Measurements from ENCODE around the gene PRKN.

Gene PRKN

GRCh38 chr6:161446949-161447348 lies 1280.6 kb downstream of the PRKN start:
- H3K27ac ChIP-seq, result no peak overlapping the region
- H3K27me3 ChIP-seq (ENCODE audit: insufficient read depth, low read depth), result no peaks in the 10 kb centered on the region
- no peak overlapping the region for H2AFZ ChIP-seq (ENCODE audit: low read depth)
- no peaks in the 10 kb centered on the region for H3K4me1 ChIP-seq (ENCODE audit: low read depth, poor library complexity, severe bottlenecking)
- TF ChIP-seq CTCF (conservative IDR thresholded peaks at IDR 0.05; ENCODE audit: low read depth, low read length), result no peak
- no peaks in the 10 kb centered on the region for H3K36me3 ChIP-seq (ENCODE audit: insufficient read depth)
- H3K4me3 ChIP-seq (IDR thresholded peaks at IDR 0.05; ENCODE audit: insufficient read depth, low read depth, low read length), result no peak overlapping the region
- H4K20me1 ChIP-seq (ENCODE audit: insufficient read depth), result no peaks in the 10 kb centered on the region
- no peak overlapping the region for H3K4me2 ChIP-seq
- H3K9ac ChIP-seq, result no peak overlapping the region
- H3K79me2 ChIP-seq (ENCODE audit: insufficient read depth, low read depth), result no peaks in the 10 kb centered on the region

- Histone ChIP-seq H3K4me1 (ENCODE audit: low read depth, poor library complexity, severe bottlenecking) (no peaks in the 10 kb centered on the region), H3K9ac (no peak overlapping the region), H3K36me3 (ENCODE audit: insufficient read depth) (no peaks in the 10 kb centered on the region), H3K4me2 (no peak overlapping the region), H3K27ac (no peak overlapping the region), H3K79me2 (ENCODE audit: insufficient read depth, low read depth) (no peaks in the 10 kb centered on the region), H3K4me3 (IDR thresholded peaks at IDR 0.05; ENCODE audit: insufficient read depth, low read depth, low read length) (no peak overlapping the region), H2AFZ (ENCODE audit: low read depth) (no peak overlapping the region), H4K20me1 (ENCODE audit: insufficient read depth) (no peaks in the 10 kb centered on the region), H3K27me3 (ENCODE audit: insufficient read depth, low read depth) (no peaks in the 10 kb centered on the region)
- TF ChIP-seq CTCF (conservative IDR thresholded peaks at IDR 0.05; ENCODE audit: low read depth, low read length), result no peak
Observed at GRCh38 chr6:161446296-161446925, 1281.2 kb downstream of the PRKN start.

GRCh38 chr6:161445021-161445799 lies 1282.4 kb downstream of the PRKN start:
- Histone ChIP-seq H3K27ac (no peak overlapping the region), H2AFZ (ENCODE audit: low read depth) (no peak overlapping the region), H3K27me3 (ENCODE audit: insufficient read depth, low read depth) (no peaks in the 10 kb centered on the region), H3K9ac (no peak overlapping the region), H3K4me1 (ENCODE audit: low read depth, poor library complexity, severe bottlenecking) (no peaks in the 10 kb centered on the region), H3K36me3 (ENCODE audit: insufficient read depth) (no peaks in the 10 kb centered on the region), H3K4me3 (IDR thresholded peaks at IDR 0.05; ENCODE audit: insufficient read depth, low read depth, low read length) (no peak overlapping the region), H3K79me2 (ENCODE audit: insufficient read depth, low read depth) (no peaks in the 10 kb centered on the region), H4K20me1 (ENCODE audit: insufficient read depth) (no peaks in the 10 kb centered on the region), H3K4me2 (no peak overlapping the region)
- no peak for TF ChIP-seq CTCF (conservative IDR thresholded peaks at IDR 0.05; ENCODE audit: low read depth, low read length)

- H3K9ac ChIP-seq, result no peak overlapping the region
- no peak overlapping the region for H2AFZ ChIP-seq (ENCODE audit: low read depth)
- no peaks in the 10 kb centered on the region for H3K36me3 ChIP-seq (ENCODE audit: insufficient read depth)
- no peaks in the 10 kb centered on the region for H3K27me3 ChIP-seq (ENCODE audit: insufficient read depth, low read depth)
- H3K4me2 ChIP-seq, result no peak overlapping the region
- no peaks in the 10 kb centered on the region for H3K79me2 ChIP-seq (ENCODE audit: insufficient read depth, low read depth)
- TF ChIP-seq CTCF (conservative IDR thresholded peaks at IDR 0.05; ENCODE audit: low read depth, low read length), result no peak
- H3K4me1 ChIP-seq (ENCODE audit: low read depth, poor library complexity, severe bottlenecking), result no peaks in the 10 kb centered on the region
- H3K27ac ChIP-seq, result no peak overlapping the region
- H4K20me1 ChIP-seq (ENCODE audit: insufficient read depth), result no peaks in the 10 kb centered on the region
- no peak overlapping the region for H3K4me3 ChIP-seq (IDR thresholded peaks at IDR 0.05; ENCODE audit: insufficient read depth, low read depth, low read length)
Observed at GRCh38 chr6:161444464-161444863, 1283.1 kb downstream of the PRKN start.
